HG02588 (cell line): ENCODE data around the gene CROCC.

Experiments used
- ATAC-seq: cut with Tn5 transposase; IDR thresholded peaks from one replicate; pipeline ENCODE4 v1.9.1; 2021; ENCODE audit warnings: mild to moderate bottlenecking, moderate library complexity; ENCODE audit not compliant: unreplicated experiment

CROCC gene

DNA sequence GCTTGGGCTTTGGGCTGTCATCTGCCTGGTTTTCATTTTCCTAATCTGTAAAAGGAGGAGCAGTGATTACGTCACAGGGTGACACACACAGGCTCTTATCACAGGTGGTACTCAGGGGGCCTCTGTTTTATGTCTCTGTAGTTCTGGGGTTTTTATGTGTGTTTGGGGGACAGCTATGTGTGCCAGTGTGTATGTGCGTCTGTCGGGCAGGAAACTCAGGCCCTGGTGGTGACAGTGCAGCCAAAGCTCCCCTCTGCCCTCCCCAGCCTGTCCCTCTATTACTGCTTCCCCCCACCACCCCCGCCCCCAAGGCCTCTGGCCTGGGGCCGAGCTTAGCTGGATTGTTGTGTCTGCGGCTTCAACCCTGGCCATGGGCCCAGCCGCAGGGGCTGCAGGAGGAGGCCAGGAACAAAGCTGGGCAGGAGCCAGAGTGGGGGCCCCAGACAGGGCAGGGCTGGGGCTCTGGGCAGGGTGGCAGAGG, 45.4 kb downstream of the CROCC start:
- no peak for ATAC-seq

DNA sequence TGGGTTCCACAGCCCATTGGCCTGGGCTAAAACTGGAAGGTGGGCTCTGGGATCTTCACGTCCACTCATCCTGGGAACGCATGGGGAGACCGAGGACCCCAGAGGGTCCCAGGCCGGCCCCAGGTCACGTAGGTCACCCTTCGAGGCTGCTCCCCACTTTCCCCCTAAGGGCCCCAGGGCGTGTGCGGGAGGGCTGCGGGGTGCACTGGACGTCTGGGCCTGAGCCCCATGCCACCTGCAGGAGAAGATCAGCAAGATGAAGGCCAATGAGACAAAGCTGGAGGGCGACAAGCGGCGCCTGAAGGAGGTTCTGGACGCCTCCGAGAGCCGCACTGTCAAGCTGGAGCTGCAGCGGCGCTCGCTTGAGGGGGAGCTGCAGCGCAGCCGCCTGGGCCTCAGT, 46.2 kb downstream of the CROCC start:
- ATAC-seq: no peak

DNA sequence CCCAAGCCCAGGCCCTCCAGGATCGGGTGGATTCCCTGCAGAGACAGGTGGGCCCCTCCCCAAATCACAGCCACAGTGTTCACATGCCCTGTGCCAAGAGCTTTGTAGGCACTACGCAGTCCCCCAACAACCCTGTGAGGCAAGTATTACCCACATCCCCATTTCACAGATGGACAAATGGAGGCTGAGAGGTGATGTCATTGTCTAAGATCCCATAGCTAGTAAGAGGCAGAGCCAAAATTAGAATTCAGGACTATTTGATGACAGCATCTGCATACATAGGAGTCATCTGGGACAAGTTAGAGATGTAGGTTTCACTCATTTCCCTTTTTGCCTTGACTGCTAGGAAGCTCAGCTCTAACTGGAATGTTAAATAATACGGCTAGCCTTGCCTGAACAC, 46.6 kb downstream of the CROCC start:
- ATAC-seq: no peak

DNA sequence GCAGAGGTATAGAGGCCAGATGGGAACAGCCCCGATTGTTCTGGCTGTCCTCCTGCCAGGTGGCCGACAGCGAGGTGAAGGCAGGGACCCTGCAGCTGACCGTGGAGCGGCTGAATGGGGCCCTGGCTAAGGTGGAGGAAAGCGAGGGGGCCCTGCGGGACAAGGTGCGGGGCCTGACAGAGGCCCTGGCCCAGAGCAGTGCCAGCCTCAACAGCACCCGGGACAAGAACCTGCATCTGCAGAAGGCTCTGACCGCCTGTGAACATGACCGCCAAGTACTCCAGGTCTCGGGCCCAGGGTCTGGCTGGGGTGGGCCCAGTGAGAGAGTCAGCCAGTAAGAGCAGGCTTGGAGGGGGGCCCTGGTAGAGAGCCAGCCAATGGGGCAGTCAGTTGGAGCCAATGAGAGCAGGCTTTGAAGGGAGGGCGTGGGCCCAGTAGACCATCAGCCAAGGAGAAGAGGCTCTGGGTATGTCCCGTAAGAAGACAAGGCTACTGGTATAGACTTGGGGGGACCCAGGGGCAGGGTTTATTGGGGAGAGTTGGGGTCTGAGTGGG, 47.4 kb downstream of the CROCC start:
- no peak for ATAC-seq

DNA sequence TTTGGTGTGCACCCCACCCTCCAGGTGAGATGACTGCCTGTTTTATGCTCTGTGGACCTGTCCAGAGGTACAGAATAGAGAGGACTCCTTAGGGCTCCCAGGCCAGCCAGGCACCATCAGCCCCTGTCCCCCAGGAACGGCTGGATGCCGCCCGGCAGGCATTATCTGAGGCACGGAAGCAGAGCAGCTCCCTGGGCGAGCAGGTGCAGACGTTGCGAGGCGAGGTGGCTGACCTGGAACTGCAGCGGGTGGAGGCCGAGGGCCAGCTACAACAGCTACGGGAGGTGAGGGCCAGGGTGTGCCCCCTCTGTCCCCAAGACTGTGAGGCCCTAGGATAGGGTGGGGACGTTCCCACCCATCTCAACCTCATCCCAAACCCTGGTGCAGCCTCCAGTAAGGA, 47.9 kb downstream of the CROCC start:
- ATAC-seq: no peak

DNA sequence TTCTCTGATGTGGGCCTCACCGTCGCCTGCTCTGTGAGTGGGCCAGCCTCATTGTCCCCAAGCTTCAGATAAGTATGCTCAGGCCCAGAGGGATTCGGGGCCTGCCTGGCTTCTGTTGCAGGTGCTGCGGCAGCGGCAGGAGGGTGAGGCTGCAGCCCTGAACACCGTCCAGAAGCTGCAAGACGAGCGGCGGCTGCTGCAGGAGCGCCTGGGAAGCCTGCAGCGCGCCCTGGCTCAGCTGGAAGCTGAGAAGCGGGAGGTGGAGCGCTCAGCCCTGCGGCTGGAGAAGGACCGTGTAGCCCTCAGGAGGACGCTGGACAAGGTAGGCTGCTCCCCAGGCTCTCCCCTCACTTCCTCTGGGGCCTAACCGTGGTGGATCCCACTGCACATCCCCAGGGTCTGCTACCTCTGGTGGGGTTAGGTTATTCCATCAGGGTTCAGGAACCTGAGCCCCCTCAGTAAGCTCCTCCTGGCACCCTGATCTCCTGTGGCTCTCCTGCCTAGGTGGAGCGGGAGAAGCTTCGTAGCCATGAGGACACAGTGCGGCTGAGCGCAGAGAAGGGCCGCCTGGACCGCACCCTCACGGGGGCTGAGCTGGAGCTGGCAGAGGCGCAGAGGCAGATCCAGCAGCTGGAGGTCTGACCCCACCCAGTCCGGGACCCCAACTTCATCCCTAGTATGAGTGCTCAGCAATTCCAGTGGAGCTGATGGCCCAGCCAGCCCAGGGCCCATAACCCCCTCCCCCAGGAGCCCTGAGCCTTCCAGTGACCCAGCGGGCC, 48.6 kb downstream of the CROCC start:
- ATAC-seq: no peak

DNA sequence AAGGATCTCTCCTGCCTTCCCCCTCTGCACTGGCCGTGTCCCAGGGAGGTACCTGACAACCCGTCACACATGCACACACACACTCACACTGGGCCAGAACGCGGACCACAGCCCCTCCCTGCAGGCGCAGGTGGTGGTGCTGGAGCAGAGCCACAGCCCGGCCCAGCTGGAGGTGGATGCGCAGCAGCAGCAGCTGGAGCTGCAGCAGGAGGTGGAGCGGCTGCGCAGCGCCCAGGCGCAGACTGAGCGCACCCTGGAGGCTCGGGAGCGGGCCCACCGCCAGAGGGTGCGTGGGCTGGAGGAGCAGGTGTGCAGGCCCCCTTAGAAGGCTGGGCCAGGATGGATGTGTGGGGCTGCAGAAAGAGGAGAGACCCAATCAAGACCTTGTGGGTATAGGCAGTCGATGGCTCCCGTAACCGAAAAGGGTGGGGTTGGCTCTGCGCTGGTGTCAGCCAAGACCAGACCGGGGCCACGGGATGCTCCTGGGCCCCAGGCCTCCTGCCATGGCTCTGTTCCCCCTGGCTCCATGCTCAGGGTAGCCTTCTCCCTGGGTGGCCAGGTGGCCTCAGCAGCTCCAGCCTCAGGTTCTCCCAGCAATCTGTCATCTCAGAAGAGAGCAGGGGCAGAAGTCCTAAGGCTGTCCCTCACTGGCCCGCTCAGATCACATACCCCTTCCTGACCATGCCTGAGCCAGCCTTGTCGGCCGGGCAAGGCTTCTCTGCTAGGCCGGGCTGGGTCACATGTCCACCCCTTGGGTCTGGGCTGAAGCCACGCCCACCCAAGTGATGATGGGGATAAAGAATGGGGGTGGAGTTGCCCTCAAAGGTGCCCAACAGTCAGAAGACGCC, 49.8 kb downstream of the CROCC start:
- no peak for ATAC-seq

DNA sequence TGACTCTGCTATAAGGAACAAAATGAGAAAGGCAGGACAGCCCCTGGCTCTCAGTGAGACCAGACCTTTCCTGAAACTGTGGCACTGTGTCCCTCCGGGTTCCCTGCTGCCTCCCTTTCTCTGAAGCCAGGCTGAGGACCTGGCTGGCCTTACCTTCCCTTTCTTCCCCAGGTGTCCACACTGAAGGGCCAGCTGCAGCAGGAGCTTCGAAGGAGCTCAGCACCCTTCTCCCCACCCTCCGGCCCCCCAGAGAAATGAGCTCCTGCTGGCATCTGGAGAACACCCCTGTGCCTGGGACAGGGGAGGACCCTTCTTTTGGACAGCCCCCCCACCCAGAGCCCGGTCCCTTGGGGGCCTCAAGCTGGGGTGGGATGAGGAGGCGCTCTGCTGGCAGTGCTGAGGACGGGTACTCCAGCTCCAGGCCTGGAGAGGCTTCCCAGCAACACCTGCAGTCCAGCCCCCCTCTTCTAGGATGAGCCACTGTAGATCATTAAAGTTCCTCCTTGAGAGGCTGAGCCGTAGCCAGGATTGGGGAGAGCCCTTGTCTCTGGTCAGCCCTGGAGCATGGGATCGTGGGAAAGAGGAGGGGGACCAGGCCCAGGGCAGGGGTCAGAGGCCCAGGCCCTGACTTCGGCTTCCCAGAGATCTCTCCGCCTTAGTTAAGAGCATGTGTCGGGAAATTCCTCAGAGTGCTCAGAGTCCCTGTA, 50.6 kb downstream of the CROCC start:
- no peak for ATAC-seq

DNA sequence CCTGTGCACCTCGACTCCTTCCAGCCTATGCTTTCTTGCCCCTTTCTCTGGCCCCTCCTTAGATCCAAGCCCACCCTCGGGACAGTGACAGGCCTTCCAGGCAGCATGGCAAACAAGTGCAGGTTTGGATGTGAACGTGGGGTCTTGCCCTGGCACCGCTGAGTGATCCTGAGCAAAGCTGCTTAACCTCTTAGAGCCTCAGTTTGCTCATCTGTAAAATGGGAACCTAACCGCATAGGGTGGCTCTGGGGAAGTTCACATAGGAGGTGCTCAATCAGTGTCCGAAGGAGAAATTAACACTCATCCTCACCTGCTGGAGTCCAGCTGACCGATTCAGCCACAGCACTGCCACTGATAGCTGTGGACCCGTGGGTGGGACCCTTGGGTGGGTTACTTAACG, 51.5 kb downstream of the CROCC start:
- no peak for ATAC-seq

DNA sequence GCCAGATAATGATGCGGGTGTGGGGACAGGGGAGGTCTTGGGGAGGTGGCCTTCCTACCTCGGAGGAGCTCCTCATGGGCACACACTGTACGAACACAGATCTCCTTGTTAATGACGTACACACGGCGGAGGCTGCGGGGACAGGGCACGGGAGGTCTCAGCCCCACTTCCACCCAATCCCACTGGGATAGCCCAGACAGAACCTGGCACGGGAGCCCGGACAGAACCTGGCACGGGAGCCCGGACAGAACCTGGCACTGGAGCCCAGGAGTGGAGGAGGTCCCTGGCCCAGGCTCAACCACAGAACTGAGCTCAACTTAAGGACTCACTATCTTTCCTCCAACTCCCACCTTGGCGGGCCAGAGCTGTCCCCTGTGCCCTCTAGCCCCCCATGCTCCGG, 53.5 kb downstream of the CROCC start:
- no peak for ATAC-seq

DNA sequence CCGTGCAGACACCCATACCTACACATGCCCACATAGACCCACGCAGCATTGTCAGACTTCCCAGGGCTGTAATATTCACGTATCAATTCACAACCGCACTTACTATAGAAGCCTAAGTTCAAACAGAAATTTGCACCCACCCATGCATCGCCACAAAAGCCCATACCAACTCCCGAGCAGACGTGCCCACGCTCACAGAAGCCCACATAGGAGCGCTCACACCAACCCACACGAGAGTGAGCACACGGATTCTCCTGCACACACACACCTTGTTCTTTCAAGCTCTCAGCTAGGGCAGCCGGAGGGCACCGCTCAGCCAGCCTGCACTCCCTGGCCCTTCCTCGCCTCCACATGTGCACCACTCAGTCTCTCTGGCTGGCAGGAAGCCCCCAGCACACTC, 54.1 kb downstream of the CROCC start:
- no peak for ATAC-seq

DNA sequence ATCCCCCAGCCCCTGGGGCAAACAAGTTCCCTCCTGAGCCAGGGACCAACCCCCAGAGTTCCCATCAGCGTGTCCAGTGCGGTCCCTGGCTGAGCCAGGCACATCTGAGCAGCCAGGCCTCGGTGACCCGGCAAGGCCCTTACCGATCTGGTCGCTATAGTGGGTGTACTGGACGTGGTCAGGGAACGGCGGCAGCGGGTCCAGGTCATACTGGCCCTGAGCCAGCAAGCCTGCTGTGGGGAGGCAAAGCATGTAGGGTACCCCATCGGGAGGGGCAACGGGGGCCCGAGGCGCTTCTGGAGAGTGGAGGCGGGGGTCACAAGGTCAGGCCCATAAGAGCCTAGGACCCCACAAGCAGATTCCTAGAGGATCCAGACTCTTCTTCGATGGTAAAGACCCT, 55.2 kb downstream of the CROCC start:
- ATAC-seq: no peak

DNA sequence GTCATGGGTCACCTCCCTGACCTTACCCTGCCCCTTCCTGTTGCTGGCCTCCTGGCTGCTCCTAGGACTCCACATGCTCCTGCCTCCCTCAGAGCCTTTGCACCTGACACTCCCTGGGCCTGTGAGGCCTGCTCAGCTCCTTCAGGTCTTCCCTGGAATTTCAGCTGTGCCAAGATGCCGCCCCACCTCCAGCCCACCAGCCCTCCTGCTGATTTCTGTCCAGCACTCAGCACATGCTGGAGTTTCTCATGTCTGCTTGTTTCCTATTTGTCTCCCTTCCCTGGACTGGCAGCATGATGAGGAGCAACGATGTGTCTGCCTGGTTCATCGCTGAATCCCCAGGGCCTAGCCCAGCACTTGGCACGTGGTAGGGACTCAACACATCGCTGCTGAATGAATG, 55.6 kb downstream of the CROCC start:
- ATAC-seq: no peak

DNA sequence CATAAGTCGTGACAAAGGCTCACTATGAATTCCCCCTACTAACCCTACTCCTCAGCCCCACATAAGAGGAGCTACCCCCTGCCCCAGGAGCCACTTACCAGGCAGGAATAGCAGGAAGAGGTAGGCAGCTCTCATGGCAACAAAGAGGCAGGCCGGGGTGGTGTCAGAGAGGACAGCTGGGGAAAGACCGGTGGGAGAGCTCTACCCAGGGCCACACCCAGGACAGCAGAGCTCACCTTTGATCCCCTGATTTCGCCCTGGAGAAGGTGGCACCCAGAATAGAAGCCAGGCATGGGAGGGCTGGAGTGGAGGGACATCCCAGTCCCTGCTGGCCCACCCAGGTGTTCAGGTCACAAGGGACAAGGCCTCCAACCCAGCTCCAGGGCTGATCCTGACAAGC, 56.4 kb downstream of the CROCC start:
- ATAC-seq: no peak

DNA sequence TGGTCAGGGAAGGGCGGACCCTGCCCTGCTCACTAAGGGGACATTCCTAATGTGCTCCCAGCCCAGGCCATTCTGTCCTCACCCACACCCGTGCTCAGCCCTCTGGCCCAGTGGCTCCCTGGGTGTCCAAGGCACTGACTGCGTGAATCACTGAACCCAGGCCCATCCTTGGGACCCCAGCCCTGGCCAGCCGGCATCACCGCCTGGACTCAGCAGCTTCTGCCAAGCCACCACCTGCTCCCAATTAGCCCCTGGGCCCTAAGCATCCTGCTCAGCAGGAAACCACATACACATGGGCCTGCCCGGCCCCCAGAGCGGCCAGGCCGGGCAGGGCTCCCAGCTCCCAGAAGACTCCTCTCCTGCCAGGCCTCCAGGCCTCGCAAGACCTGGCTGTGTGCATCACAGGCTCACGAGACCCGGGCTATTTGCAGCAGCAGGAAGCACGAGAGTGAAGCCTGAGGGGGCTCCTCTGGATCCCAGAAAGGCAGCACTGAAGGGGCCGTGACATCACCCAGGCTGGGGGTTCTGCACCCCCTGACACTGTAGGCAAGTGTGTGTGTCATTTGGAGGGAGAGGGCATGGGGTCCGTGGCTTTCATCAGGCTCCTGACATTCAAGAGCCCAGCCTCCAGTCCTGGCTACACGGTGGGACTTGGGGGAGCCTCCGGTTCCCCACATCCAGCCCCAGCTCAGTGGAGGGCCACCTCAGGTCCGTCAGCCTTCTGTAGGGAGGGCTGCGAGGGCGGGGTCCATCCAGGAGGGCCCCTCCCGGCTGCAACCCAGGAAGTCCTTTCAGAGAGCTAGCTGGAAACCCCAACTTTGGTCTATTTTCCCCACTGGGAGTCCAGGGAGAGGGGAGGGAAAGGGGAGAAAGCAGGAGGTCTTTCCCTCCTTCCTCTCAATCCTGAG, 57.1 kb downstream of the CROCC start:
- no peak for ATAC-seq

DNA sequence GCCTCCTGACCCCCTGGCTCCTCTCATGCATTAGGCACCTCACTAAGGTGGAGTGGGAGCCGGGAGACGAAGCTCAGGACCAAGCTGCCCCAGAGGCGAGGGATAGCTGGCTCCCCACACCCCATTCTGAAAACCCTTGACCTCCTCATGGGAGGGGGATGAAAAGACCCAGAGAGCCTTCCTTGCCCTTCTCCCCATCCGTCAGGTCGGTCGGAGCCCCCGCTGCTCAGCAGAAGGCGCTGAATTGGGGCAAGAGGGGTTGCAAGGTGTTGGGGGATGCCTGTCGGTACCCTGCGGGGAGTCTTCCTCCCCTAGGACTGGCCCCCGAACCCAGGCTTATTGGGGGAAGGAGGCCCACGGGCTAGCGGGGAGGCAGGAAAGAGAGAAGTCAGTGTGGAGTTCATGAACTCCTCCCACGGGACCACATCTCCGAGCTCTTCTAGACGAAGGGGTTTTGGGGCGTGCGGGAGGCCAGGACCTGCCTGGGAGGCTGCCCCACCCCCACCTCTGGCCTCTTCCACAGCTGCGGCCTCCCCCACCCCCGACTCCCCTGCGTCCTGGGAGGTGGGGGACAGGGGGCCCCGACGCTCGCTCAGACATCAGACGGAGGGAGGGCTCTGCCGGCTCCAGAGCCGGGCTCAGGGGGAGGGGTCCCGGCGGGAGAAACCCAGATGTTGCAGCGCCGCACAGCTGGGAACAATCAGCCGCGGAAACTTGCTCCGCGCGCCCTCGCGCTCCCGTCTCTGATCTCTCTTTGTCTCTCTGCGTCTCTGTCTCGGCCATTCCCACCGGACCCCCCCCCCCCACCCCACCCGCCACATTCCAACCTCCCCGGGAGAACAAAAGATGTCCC, 58.0 kb downstream of the CROCC start:
- ATAC-seq: no peak

DNA sequence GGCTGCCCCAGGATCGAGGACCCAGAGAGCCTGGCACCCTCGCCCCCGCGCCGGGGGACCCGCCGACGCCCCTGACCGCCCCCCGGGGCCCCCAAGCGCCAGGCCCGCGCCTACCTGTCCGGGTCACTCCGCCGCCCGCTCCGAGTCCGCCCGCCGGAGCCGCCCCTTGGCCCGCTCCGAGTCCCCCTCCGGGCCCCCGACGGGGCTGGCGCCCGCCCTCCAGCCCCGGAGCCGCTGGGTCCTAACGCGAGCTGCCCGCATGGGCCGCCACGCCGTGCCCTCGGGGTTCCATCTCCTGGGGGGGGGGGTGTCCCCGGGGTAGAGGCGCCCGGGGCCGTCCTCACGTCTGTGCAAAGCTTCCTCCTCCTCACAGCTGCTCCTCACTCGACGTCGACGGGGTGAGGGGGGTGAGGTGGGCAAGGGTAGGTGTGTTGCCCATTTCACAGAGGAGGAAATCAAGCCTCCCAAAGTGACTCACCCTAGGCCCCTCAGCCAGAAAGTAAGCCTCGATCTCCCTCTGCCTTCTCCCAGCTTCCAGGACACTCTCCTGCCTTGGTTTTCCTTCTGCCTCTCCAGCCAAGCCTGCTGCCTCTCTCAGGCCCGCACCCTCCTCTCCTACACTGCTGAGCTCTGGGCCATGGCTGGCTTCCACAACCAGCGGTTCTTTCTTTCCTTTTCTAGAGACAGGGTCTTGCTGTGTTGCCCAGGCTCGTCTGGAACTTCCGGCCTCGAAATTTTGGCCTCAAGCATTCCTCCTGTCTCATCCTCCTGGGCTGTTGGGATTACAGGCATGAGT, 58.9 kb downstream of the CROCC start, which contains the start of gene MFAP2:
Gene MFAP2, minus strand, starts transcription at position 148 of the 796 bp plus-strand sequence. CDS start 2,347 bp downstream, outside the sequence.
- no peak for ATAC-seq

DNA sequence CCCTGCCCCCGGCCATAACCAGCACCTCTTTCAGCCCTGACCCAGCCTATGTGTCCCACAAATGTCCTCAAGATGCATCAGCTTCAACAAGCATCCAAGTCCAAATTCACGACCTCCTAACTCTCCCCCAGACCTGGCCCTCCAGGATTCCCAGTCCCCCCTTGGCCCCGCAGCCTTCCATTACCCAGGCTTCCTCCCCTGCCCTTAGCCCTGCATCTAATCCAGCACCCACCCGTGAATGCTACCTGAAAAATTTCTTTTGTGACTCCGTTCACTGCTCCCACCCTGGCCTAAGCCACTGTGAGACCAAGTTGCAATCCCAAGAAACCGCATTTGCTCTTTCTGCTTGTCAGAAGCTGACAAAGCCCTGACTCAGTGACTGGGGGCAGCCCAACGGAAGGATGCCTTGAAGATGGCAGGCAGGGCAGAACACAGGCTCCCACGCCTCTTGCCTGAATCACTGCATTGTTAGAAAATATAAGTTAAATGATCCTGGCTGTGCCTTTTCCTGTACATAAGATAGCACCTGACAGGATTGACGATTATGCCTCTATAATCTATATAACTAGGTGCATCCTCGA, 59.6 kb downstream of the CROCC start:
- no peak for ATAC-seq
